A673 (cell line): ENCODE measurements around the gene CHIA. TPM values are rescaled to one million over a fixed set of nuclear protein-coding genes. Genes with fewer than 3 reads are reported as not detected.

Source experiments
- BruUV-seq: library from RNA; stranded (reverse); fragments of 400-500 nt; replicated peaks from 2 replicates; lab custom pipeline; 2021; lab: Mats Ljungman, UMichigan
- CTCF ChIA-PET: fragments of 300-600 bp; sonication (Branson Sonifier 250); formaldehyde crosslinking; loops from one replicate; lab custom pipeline; 2022; ENCODE audit warnings: antibody characterized with exemption; lab: Charles Lee
- POLR2A ChIA-PET: fragments of 300-600 bp; sonication (Branson Sonifier 250); formaldehyde crosslinking; loops from one replicate; lab custom pipeline; 2022; ENCODE audit warnings: antibody characterized with exemption; ENCODE audit not compliant: low non-redundant PET; lab: Charles Lee
- DNase-seq: peaks from one replicate; pipeline ENCODE4 v3.0.0-alpha.2; 2015; ENCODE audit warnings: low spot score
- H3K27ac ChIP-seq: fragments of 200-600 bp; sonication (generic); 2 replicates; pipeline ENCODE4 v1.5.1; 2016; ENCODE audit warnings: mixed run types, low read depth, mild to moderate bottlenecking, mixed read lengths, antibody characterized with exemption, low read length; ENCODE audit not compliant: poor library complexity, severe bottlenecking
- H3K27me3 ChIP-seq: fragments of 200-600 bp; sonication (generic); replicated peaks from 2 replicates; pipeline ENCODE4 v1.6.1; 2017; ENCODE audit warnings: mixed run types, low read depth, mild to moderate bottlenecking, mixed read lengths, antibody characterized with exemption, low read length; ENCODE audit not compliant: insufficient read depth, poor library complexity
- H3K36me3 ChIP-seq: fragments of 200-600 bp; sonication (generic); 2 replicates; pipeline ENCODE4 v1.6.1; 2016; ENCODE audit warnings: mixed run types, mild to moderate bottlenecking, mixed read lengths, antibody characterized with exemption, low read length; ENCODE audit not compliant: insufficient read depth, poor library complexity, severe bottlenecking
- H3K4me1 ChIP-seq: fragments of 200-600 bp; sonication (generic); 2 replicates; pipeline ENCODE4 v1.6.1; 2017; ENCODE audit warnings: mixed run types, mild to moderate bottlenecking, mixed read lengths, antibody characterized with exemption, low read length; ENCODE audit not compliant: insufficient read depth, poor library complexity, severe bottlenecking
- H3K4me3 ChIP-seq: fragments of 200-600 bp; sonication (generic); 2 replicates; pipeline ENCODE4 v1.5.1; 2016; ENCODE audit warnings: low read depth, mixed run types, mild to moderate bottlenecking, mixed read lengths, low read length; ENCODE audit not compliant: poor library complexity, severe bottlenecking
- H3K9me3 ChIP-seq: fragments of 200-600 bp; sonication (generic); 2 replicates; pipeline ENCODE4 v1.6.1; 2016; ENCODE audit warnings: mixed run types, low read depth, mild to moderate bottlenecking, mixed read lengths, antibody characterized with exemption, low read length; ENCODE audit not compliant: poor library complexity, severe bottlenecking
- CTCF ChIP-seq: fragments of 300-800, 200-600 bp; sonication (generic); conservative IDR thresholded peaks from 2 replicates; pipeline ENCODE4 v1.5.1; 2017; ENCODE audit warnings: low read depth, mild to moderate bottlenecking, antibody characterized with exemption, low read length, moderate library complexity, mixed read lengths
- EZH2 ChIP-seq: fragments of 200-600 bp; sonication (generic); IDR thresholded peaks from 2 replicates; pipeline ENCODE4 v1.6.1; 2017; ENCODE audit warnings: borderline replicate concordance, low read depth, mild to moderate bottlenecking, mixed read lengths, antibody characterized with exemption, low read length; ENCODE audit not compliant: poor library complexity, severe bottlenecking
- intact Hi-C: fragments of 100-400 bp; cut with micrococcal nuclease; formaldehyde crosslinking; loops from one replicate; pipeline ENCODE4 v1.10.0; 2022; ENCODE audit not compliant: unreplicated experiment
- total RNA-seq: library from RNA; stranded (reverse); gene quantifications from 2 replicates; pipeline ENCODE4 v1.2.3, GENCODE V29; 2021

CHIA gene
- total RNA-seq, 1 experiment from 2014 or later = not detected

GRCh38 chr1:111252786-111253185 is 37.9 kb upstream of the CHIA start:
- intact Hi-C loops = no loop called here
- Histone ChIP-seq H3K27ac (no peak overlapping the region), H3K36me3 (no peaks in the 10 kb centered on the region), H3K4me3 (no peak overlapping the region), H3K4me1 (no peaks in the 10 kb centered on the region), H3K9me3 (no peaks in the 10 kb centered on the region), H3K27me3 (peaks cover 63% of the 10 kb centered on the region)
- POLR2A ChIA-PET = no interaction called here
- CTCF ChIA-PET = no interaction called here
- TF ChIP-seq EZH2 = no peak
- TF ChIP-seq CTCF = no peak
- DNase-seq = no peak
- BruUV-seq = no TSS peak

- BruUV-seq = no TSS peak
- no peaks in the 10 kb centered on the region for H3K36me3 ChIP-seq
- POLR2A ChIA-PET = interaction anchor here (0.9 kb wide), 1 partner anchor 69 kb away, joined by 3 read pairs; no protein-coding TSS in a partner anchor
- no peaks in the 10 kb centered on the region for H3K9me3 ChIP-seq
- DNase-seq = no peak
- no peaks in the 10 kb centered on the region for H3K4me1 ChIP-seq
- intact Hi-C loops = no loop called here
- no peak for TF ChIP-seq CTCF
- no peak for TF ChIP-seq EZH2
- CTCF ChIA-PET = no interaction called here
- no peak overlapping the region for H3K4me3 ChIP-seq
- H3K27me3 ChIP-seq = peaks cover 74% of the 10 kb centered on the region
- H3K27ac ChIP-seq = no peak overlapping the region
These were observed 36.8 kb upstream of the CHIA start for GRCh38 chr1:111253876-111254275.

- BruUV-seq = no TSS peak
- intact Hi-C loops = no loop called here
- Histone ChIP-seq H3K27me3 (peaks cover 72% of the 10 kb centered on the region), H3K27ac (no peak overlapping the region), H3K36me3 (no peaks in the 10 kb centered on the region), H3K4me3 (no peak overlapping the region), H3K9me3 (no peaks in the 10 kb centered on the region), H3K4me1 (no peaks in the 10 kb centered on the region)
- ChIA-PET CTCF (no interaction called here), POLR2A (no interaction called here)
- TF ChIP-seq EZH2 = no peak
- no peak for TF ChIP-seq CTCF
- no peak for DNase-seq
These were observed 33.5 kb upstream of the CHIA start for GRCh38 chr1:111256988-111257658.
